Measurements from ENCODE around the gene MORN1.
"Not testable (repeated sequence)": the region's sequence is repeated elsewhere in the genome, so short reads cannot be mapped to it uniquely, and the experiment has no call there.

Gene MORN1

GRCh38 chr1:2334883-2335534 is 56.3 kb downstream of the MORN1 start:
- no peak for DNase-seq

GRCh38 chr1:2334366-2334765 is 57.0 kb downstream of the MORN1 start:
- DNase-seq = no peak

GRCh38 chr1:2331580-2331979 is 59.8 kb downstream of the MORN1 start:
- not testable (repeated sequence) for DNase-seq

GRCh38 chr1:2331200-2331544 is 60.2 kb downstream of the MORN1 start:
- DNase-seq = no peak

- no peak for DNase-seq
These were observed 60.7 kb downstream of the MORN1 start for GRCh38 chr1:2330519-2331199.

- no peak for DNase-seq
These were observed 61.3 kb downstream of the MORN1 start for GRCh38 chr1:2330035-2330434.

- DNase-seq = no peak
These were observed 62.5 kb downstream of the MORN1 start for GRCh38 chr1:2328676-2329455.

- no peak for DNase-seq
These were observed 63.5 kb downstream of the MORN1 start for GRCh38 chr1:2327841-2328240.

GRCh38 chr1:2327162-2327561 is 64.2 kb downstream of the MORN1 start:
- DNase-seq = not testable (repeated sequence)

GRCh38 chr1:2326524-2326923 is 64.8 kb downstream of the MORN1 start:
- DNase-seq = no peak

- DNase-seq = no peak
These were observed 66.6 kb downstream of the MORN1 start for GRCh38 chr1:2324553-2325366.

GRCh38 chr1:2323451-2323974 is 67.8 kb downstream of the MORN1 start:
- DNase-seq = no peak

- DNase-seq = no peak
These were observed 68.7 kb downstream of the MORN1 start for GRCh38 chr1:2322581-2323211.

GRCh38 chr1:2322065-2322571 is 69.2 kb downstream of the MORN1 start:
- no peak for DNase-seq

- DNase-seq = no peak
These were observed 70.3 kb downstream of the MORN1 start for GRCh38 chr1:2320760-2321667.

GRCh38 chr1:2320006-2320405 is 71.3 kb downstream of the MORN1 start:
- DNase-seq = no peak

- DNase-seq = no peak
These were observed 72.1 kb downstream of the MORN1 start for GRCh38 chr1:2319291-2319690.

GRCh38 chr1:2318314-2319278 is 72.8 kb downstream of the MORN1 start:
- DNase-seq = no peak

GRCh38 chr1:2317230-2318065 is 73.9 kb downstream of the MORN1 start:
- DNase-seq = no peak
